Measurements from ENCODE around the gene MAMSTR.
"Not testable (repeated sequence)": the region's sequence is repeated elsewhere in the genome, so short reads cannot be mapped to it uniquely, and the experiment has no call there.

MAMSTR gene

DNA sequence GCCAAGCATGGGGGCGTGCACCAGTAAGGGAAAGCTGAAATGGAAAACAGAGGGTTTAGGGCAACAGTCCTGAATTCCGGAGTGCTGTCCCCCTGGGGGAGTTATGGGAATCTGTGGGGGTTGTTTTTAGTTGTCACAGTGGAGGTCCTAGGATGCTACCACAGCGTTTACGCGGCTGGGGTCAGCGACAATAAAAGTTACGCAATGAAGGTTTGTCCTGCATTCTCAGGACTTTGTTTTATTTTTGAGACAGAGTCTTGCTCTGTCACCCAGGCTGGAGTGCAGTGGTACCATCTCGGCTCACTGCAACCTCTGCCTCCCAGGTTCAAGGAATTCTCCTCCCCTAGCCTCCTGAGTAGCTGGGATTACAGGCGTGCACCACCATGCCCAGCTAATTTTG is 25.9 kb downstream of the MAMSTR start:
- H3K4me1 ChIP-seq (ENCODE audit: control insufficient read depth, insufficient read depth, low read length); H3K4me3 ChIP-seq (ENCODE audit: low read depth, low read length); H3K9me3 ChIP-seq (ENCODE audit: control insufficient read depth, insufficient read depth, low read depth, low read length); H3K27ac ChIP-seq (ENCODE audit: extremely low read depth, low read depth, low read length); POLR2A ChIA-PET; H3K36me3 ChIP-seq (ENCODE audit: control insufficient read depth in 2 of 2, insufficient read depth in 1 of 2, low read length in 2 of 2): not testable (repeated sequence)
- CTCF ChIA-PET = interaction anchor here (1.0 kb wide), 1 partner anchor 13 kb away, joined by 3 read pairs; no protein-coding TSS in a partner anchor
- peak; percentile 36 for TF ChIP-seq GLIS1 (tag by site-specific recombination; IDR thresholded peaks at IDR 0.05)

DNA sequence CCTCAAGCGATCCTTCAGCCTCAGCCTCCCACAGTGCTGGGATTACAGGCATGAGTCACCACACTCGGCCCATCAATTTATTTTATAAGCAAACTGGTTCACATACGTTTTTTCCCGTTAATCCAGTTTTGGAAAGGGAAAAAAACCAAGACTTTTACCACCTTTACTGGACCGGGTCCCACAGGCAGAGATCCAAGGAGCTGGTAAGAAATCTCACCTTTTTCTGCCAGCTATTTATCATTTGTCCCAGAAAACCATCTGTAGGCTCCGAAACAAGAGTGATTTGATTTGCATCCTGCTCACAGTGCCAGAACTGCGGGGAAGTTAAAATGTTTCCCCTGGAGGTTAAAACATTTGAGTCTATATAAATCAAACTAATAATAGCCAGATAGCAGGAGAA is 30.1 kb downstream of the MAMSTR start:
- Histone ChIP-seq H3K4me1 (ENCODE audit: control insufficient read depth, insufficient read depth, low read length) (no peaks in the 10 kb centered on the region; the same call in 1 of the 2 replicates), H3K36me3 (ENCODE audit: control insufficient read depth in 2 of 2, insufficient read depth in 1 of 2, low read length in 2 of 2) (no peaks in the 10 kb centered on the region; a peak in 1 of 3 replicates), H3K27ac (ENCODE audit: extremely low read depth, low read depth, low read length) (no peak overlapping the region), H3K9me3 (ENCODE audit: control insufficient read depth, insufficient read depth, low read depth, low read length) (no peaks in the 10 kb centered on the region), H3K4me3 (ENCODE audit: low read depth, low read length) (no peak overlapping the region)
- no peak for TF ChIP-seq ZNF311 (tag by site-specific recombination; IDR thresholded peaks at IDR 0.05; ENCODE audit: borderline replicate concordance)
- no peak for TF ChIP-seq ZNF701 (tag by site-specific recombination; IDR thresholded peaks at IDR 0.05)
- TF ChIP-seq SCRT2 (tag by site-specific recombination; IDR thresholded peaks at IDR 0.05) = no peak
- TF ChIP-seq, protein P1, sequence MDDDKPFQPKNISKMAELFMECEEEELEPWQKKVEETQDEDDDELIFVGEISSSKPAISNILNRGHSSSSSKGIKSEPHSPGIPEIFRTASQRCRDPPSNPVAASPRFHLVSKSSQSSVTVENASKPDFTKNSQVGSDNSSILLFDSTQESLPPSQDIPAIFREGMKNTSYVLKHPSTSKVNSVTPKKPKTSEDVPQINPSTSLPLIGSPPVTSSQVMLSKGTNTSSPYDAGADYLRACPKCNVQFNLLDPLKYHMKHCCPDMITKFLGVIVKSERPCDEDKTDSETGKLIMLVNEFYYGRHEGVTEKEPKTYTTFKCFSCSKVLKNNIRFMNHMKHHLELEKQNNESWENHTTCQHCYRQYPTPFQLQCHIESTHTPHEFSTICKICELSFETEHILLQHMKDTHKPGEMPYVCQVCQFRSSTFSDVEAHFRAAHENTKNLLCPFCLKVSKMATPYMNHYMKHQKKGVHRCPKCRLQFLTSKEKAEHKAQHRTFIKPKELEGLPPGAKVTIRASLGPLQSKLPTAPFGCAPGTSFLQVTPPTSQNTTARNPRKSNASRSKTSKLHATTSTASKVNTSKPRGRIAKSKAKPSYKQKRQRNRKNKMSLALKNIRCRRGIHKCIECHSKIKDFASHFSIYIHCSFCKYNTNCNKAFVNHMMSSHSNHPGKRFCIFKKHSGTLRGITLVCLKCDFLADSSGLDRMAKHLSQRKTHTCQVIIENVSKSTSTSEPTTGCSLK (tag by site-specific recombination; IDR thresholded peaks at IDR 0.05) = no peak
- TF ChIP-seq ZNF548 (tag by site-specific recombination; IDR thresholded peaks at IDR 0.05) = no peak
- no peak for TF ChIP-seq ZNF248 (tag by site-specific recombination; IDR thresholded peaks at IDR 0.05)
- TF ChIP-seq ZNF239 (tag by site-specific recombination; IDR thresholded peaks at IDR 0.05) = no peak
- TF ChIP-seq, protein P2, sequence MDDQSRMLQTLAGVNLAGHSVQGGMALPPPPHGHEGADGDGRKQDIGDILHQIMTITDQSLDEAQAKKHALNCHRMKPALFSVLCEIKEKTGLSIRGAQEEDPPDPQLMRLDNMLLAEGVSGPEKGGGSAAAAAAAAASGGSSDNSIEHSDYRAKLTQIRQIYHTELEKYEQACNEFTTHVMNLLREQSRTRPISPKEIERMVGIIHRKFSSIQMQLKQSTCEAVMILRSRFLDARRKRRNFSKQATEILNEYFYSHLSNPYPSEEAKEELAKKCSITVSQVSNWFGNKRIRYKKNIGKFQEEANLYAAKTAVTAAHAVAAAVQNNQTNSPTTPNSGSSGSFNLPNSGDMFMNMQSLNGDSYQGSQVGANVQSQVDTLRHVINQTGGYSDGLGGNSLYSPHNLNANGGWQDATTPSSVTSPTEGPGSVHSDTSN (CRISPR knock-in tag; IDR thresholded peaks at IDR 0.05) = no peak
- TF ChIP-seq ZEB2 (tag by site-specific recombination; IDR thresholded peaks at IDR 0.05) = no peak
- no peak for TF ChIP-seq ZNF335 (tag by site-specific recombination; conservative IDR thresholded peaks at IDR 0.05)
- TF ChIP-seq ZNF114 (tag by site-specific recombination; IDR thresholded peaks at IDR 0.05) = no peak
- no peak for TF ChIP-seq ZFHX2 (tag by site-specific recombination; conservative IDR thresholded peaks at IDR 0.05)
- no peak for TF ChIP-seq ZNF146 (tag by site-specific recombination; IDR thresholded peaks at IDR 0.05)
- no peak for TF ChIP-seq ZNF302 (tag by site-specific recombination; IDR thresholded peaks at IDR 0.05; ENCODE audit: low read depth)
- no peak for TF ChIP-seq OVOL3 (tag by site-specific recombination; IDR thresholded peaks at IDR 0.05)
- no peak for TF ChIP-seq ZNF138 (tag by site-specific recombination; IDR thresholded peaks at IDR 0.05; ENCODE audit: borderline replicate concordance)
- TF ChIP-seq KLF8 (tag by site-specific recombination; IDR thresholded peaks at IDR 0.05) = no peak
- ChIA-PET POLR2A (no interaction called here), CTCF (interaction anchor here (0.6 to 1.5 kb wide), 5 partner anchors 13 to 127 kb away, joined by 3 to 7 read pairs (median 3); no protein-coding TSS in a partner anchor)

DNA sequence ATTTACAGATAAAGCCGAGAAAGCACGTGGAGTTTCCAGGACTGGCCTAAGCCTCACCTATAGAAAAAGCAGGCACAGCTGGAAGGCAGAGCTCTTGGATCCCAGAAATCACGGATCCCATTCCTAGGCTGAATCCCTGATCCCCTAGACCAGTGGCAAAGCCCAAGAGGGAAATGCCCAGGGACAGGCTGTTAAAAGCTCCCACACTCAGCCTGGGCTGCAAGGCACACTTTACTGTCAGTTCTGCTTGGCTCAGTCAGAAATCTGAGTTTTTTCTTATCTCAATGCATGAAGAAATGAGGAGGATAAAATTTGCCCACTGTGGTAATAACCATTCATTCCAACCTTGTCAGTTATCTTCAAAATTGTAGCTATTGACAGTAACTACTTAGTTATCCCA is 31.7 kb downstream of the MAMSTR start:
- Histone ChIP-seq H3K36me3 (ENCODE audit: control insufficient read depth in 2 of 2, insufficient read depth in 1 of 2, low read length in 2 of 2) (no peaks in the 10 kb centered on the region), H3K4me3 (ENCODE audit: low read depth, low read length) (no peak overlapping the region), H3K27ac (ENCODE audit: extremely low read depth, low read depth, low read length) (no peak overlapping the region), H3K4me1 (ENCODE audit: control insufficient read depth, insufficient read depth, low read length) (no peaks in the 10 kb centered on the region; the same call in 1 of the 2 replicates), H3K9me3 (ENCODE audit: control insufficient read depth, insufficient read depth, low read depth, low read length) (no peaks in the 10 kb centered on the region)
- ChIA-PET CTCF (interaction anchor here (0.7 to 2.5 kb wide), 3 partner anchors 10 to 13 kb away, joined by 3 to 10 read pairs (median 3); no protein-coding TSS in a partner anchor), POLR2A (interaction anchor here (0.6 kb wide), 1 partner anchor 10 kb away, joined by 3 read pairs; no protein-coding TSS in a partner anchor)
- TF ChIP-seq IKZF3 (tag by site-specific recombination; IDR thresholded peaks at IDR 0.05) (no peak), ZEB2 (tag by site-specific recombination; IDR thresholded peaks at IDR 0.05) (no peak)
